PFSK-1 (cell line): Measurements from ENCODE around the gene ERC1.

Source experiments
- FOXP2 ChIP-seq: optimal IDR thresholded peaks from 2 replicates; pipeline ENCODE3; 2011; ENCODE audit warnings: borderline replicate concordance, control low read depth, inconsistent platforms; ENCODE audit not compliant: insufficient read depth; ENCODE audit errors: extremely low read length, extremely low read depth
- POLR2AphosphoS5 ChIP-seq: IDR thresholded peaks from 2 replicates; pipeline ENCODE4 v1.6.1; 2012; ENCODE audit warnings: low read depth, mild to moderate bottlenecking, control low read depth, low read length, moderate library complexity
- SIN3A ChIP-seq: IDR thresholded peaks from 2 replicates; pipeline ENCODE4 v1.6.1; 2012; ENCODE audit warnings: mild to moderate bottlenecking, low read length, moderate library complexity, borderline replicate concordance; ENCODE audit not compliant: insufficient read depth
- TAF1 ChIP-seq: IDR thresholded peaks from 2 replicates; pipeline ENCODE4 v1.6.1; 2012; ENCODE audit warnings: low read length, control low read depth, borderline replicate concordance; ENCODE audit not compliant: insufficient read depth
- TF ChIP-seq, protein P1 (sequence below), 2 experiments: IDR thresholded peaks; 2 replicates each; pipeline versions ENCODE4 v1.6.1 to v1.8.0; 2011 to 2012; ENCODE audit warnings: low read depth in 2 of 2, low read length in 2 of 2, control low read depth in 1 of 2, inconsistent platforms in 1 of 2, mild to moderate bottlenecking in 1 of 2, moderate library complexity in 1 of 2; ENCODE audit not compliant: insufficient read depth in 1 of 2

Gene ERC1

DNA sequence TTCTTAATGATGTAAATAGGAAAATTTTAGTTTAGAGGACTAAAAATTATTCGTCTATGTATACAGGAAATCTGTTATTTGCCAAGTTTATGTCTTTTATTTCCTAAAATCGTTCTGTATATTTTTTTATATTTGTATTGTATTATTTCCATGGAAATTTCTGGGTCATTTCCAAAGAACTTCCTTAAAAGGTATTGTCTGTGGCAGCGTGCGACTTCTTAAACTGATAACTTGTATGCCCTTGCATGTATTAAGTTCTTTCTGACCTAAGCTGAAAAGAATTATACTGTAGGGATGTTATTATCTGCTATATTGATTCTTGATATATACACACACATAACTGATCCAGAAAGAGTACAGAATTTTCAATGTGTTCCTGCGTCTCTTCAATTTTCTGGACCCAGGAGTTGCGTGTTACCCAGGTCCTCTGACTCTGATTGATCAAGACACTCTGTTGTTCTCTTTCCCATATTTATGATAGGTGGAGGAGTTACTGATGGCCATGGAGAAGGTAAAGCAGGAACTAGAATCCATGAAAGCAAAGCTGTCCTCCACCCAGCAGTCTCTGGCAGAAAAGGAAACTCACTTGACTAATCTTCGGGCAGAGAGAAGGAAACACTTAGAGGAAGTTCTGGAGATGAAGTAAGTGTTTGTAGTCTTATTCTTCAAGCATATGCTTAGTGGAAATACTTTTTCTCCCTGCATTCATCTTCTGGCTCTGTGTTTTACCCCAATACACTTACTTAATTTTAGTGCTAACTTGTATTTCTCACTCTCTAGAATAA, 298.5 kb downstream of the ERC1 start:
- TF ChIP-seq TAF1 (no peak), SIN3A (no peak), POLR2AphosphoS5 (no peak), FOXP2 (no peak)
- TF ChIP-seq, protein P1, sequence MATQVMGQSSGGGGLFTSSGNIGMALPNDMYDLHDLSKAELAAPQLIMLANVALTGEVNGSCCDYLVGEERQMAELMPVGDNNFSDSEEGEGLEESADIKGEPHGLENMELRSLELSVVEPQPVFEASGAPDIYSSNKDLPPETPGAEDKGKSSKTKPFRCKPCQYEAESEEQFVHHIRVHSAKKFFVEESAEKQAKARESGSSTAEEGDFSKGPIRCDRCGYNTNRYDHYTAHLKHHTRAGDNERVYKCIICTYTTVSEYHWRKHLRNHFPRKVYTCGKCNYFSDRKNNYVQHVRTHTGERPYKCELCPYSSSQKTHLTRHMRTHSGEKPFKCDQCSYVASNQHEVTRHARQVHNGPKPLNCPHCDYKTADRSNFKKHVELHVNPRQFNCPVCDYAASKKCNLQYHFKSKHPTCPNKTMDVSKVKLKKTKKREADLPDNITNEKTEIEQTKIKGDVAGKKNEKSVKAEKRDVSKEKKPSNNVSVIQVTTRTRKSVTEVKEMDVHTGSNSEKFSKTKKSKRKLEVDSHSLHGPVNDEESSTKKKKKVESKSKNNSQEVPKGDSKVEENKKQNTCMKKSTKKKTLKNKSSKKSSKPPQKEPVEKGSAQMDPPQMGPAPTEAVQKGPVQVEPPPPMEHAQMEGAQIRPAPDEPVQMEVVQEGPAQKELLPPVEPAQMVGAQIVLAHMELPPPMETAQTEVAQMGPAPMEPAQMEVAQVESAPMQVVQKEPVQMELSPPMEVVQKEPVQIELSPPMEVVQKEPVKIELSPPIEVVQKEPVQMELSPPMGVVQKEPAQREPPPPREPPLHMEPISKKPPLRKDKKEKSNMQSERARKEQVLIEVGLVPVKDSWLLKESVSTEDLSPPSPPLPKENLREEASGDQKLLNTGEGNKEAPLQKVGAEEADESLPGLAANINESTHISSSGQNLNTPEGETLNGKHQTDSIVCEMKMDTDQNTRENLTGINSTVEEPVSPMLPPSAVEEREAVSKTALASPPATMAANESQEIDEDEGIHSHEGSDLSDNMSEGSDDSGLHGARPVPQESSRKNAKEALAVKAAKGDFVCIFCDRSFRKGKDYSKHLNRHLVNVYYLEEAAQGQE (IDR thresholded peaks at IDR 0.05; ENCODE audit: insufficient read depth in 1 of 2, low read depth in 2 of 2, low read length in 2 of 2), result no peak

DNA sequence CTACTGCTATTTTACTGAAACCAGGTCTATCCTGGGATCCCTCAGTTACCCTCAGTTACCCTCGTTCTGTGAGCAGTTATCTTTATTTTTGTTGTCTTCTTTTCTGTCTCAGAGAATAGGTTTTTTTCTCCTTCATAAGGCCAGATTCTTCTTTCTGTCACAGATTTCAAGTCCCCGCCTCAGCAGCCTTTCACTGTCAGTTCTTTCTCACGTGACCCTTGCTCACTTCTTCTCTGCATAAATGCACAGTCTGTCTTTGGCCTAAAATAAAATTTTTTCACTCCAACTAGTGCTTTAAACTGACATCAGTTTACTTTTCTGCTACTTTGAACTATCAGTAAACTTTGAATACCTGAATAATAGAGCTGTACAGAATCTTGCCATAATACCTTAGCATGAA, 299.7 kb downstream of the ERC1 start:
- no peak for TF ChIP-seq POLR2AphosphoS5
- no peak for TF ChIP-seq SIN3A
- TF ChIP-seq TAF1, result no peak
- TF ChIP-seq FOXP2, result no peak
- TF ChIP-seq, protein P1 (IDR thresholded peaks at IDR 0.05; ENCODE audit: insufficient read depth in 1 of 2, low read depth in 2 of 2, low read length in 2 of 2), result no peak

- no peak for TF ChIP-seq SIN3A
- TF ChIP-seq, protein P1 (IDR thresholded peaks at IDR 0.05; ENCODE audit: insufficient read depth in 1 of 2, low read depth in 2 of 2, low read length in 2 of 2), result no peak
- no peak for TF ChIP-seq FOXP2
- TF ChIP-seq POLR2AphosphoS5, result no peak
- no peak for TF ChIP-seq TAF1
Observed at GRCh38 chr12:1291601-1292332, 300.7 kb downstream of the ERC1 start.

GRCh38 chr12:1293901-1294300, 302.9 kb downstream of the ERC1 start:
- no peak for TF ChIP-seq FOXP2

DNA sequence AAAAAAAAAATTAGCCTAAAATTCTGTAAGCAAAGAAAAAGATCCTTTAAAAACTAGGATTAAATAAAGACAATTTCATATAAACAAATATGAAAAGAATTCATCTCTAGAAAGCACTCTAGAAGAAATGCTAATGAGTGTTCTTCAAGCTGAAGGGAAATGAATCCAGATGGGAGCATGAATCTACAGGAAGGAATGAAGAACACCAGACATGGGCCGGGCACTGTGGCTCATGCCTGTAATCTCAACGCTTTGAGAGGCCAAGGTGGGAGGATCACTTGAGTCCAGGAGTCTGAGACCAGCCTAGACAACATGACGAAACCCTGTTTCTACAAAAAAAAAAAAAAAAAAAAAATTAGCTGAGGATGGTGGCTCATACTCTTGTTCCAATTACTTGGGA, 306.2 kb downstream of the ERC1 start:
- TF ChIP-seq, protein P1 (IDR thresholded peaks at IDR 0.05; ENCODE audit: insufficient read depth in 1 of 2, low read depth in 2 of 2, low read length in 2 of 2), result no peak
- TF ChIP-seq TAF1, result no peak
- TF ChIP-seq POLR2AphosphoS5, result no peak
